ENCODE measurements around the gene EIF2B2. TPM values are rescaled to one million over a fixed set of nuclear protein-coding genes. Genes with fewer than 3 reads are reported as not detected.
A peak's percentile ranks its signal among the peaks of the same experiment; 100 is the strongest.

EIF2B2 gene
- total RNA-seq, 1 donor from 2014 or later = 34.8 TPM

GRCh38 chr14:75051556-75051899 lies 48.8 kb downstream of the EIF2B2 start:
- H3K27ac ChIP-seq = peak overlapping the region; percentile 93
- no peaks in the 10 kb centered on the region for H3K27me3 ChIP-seq
- intact Hi-C loops (cut with DNase I) = no loop called here
- peak overlapping the region; percentile 70 for H3K4me3 ChIP-seq
- DNase-seq (no peak), ATAC-seq (no peak)
- H3K36me3 ChIP-seq = no peaks in the 10 kb centered on the region
- no peaks in the 10 kb centered on the region for H3K9me3 ChIP-seq
- H3K4me1 ChIP-seq = peaks cover 13% of the 10 kb centered on the region
- no peak for TF ChIP-seq CTCF (IDR thresholded peaks at IDR 0.05)

GRCh38 chr14:75053396-75054291 lies 50.9 kb downstream of the EIF2B2 start:
- Histone ChIP-seq H3K27me3 (no peaks in the 10 kb centered on the region), H3K27ac (no peak overlapping the region), H3K4me1 (peaks cover 13% of the 10 kb centered on the region), H3K9me3 (no peaks in the 10 kb centered on the region), H3K36me3 (no peaks in the 10 kb centered on the region), H3K4me3 (no peak overlapping the region)
- ATAC-seq (no peak), DNase-seq (no peak)
- intact Hi-C loops (cut with DNase I) = no loop called here
- TF ChIP-seq CTCF (IDR thresholded peaks at IDR 0.05) = no peak

GRCh38 chr14:75054421-75054820 lies 51.7 kb downstream of the EIF2B2 start:
- Histone ChIP-seq H3K4me1 (peaks cover 12% of the 10 kb centered on the region), H3K27me3 (no peaks in the 10 kb centered on the region), H3K36me3 (no peaks in the 10 kb centered on the region), H3K4me3 (no peak overlapping the region), H3K27ac (no peak overlapping the region), H3K9me3 (no peaks in the 10 kb centered on the region)
- DNase-seq (no peak), ATAC-seq (no peak)
- intact Hi-C loops (cut with DNase I) = no loop called here
- TF ChIP-seq CTCF (IDR thresholded peaks at IDR 0.05) = no peak

- TF ChIP-seq CTCF (IDR thresholded peaks at IDR 0.05) = no peak
- intact Hi-C loops (cut with DNase I) = no loop called here
- ATAC-seq (no peak), DNase-seq (no peak)
- Histone ChIP-seq H3K9me3 (no peaks in the 10 kb centered on the region), H3K36me3 (no peaks in the 10 kb centered on the region), H3K27me3 (no peaks in the 10 kb centered on the region), H3K27ac (no peak overlapping the region), H3K4me3 (no peak overlapping the region), H3K4me1 (peaks cover 15% of the 10 kb centered on the region)
These were observed 56.9 kb downstream of the EIF2B2 start for GRCh38 chr14:75059642-75060041.

GRCh38 chr14:75060420-75060819 lies 57.7 kb downstream of the EIF2B2 start:
- ATAC-seq = no peak
- H3K4me1 ChIP-seq = peaks cover 16% of the 10 kb centered on the region
- DNase-seq = no peak
- no peak for TF ChIP-seq CTCF (IDR thresholded peaks at IDR 0.05)
- intact Hi-C loops (cut with DNase I) = no loop called here
- H3K36me3 ChIP-seq = no peaks in the 10 kb centered on the region
- no peaks in the 10 kb centered on the region for H3K27me3 ChIP-seq
- no peaks in the 10 kb centered on the region for H3K9me3 ChIP-seq
- no peak overlapping the region for H3K27ac ChIP-seq
- H3K4me3 ChIP-seq = no peak overlapping the region

Other genes starting within 250 kb of the EIF2B2 start
- gene YLPM1, start 239.6 kb upstream of the EIF2B2 start, total RNA-seq = 53.0 TPM
- gene PROX2, start 126.8 kb upstream of the EIF2B2 start, total RNA-seq = not detected
- 90.1 TPM for gene DLST, start 121.0 kb upstream of the EIF2B2 start, total RNA-seq
- 5.1 TPM for gene RPS6KL1, start 79.7 kb upstream of the EIF2B2 start, total RNA-seq
- gene PGF, start 47.3 kb upstream of the EIF2B2 start, total RNA-seq = 4.7 TPM
- gene MLH3, start 48.5 kb downstream of the EIF2B2 start, total RNA-seq = 33.4 TPM
- gene ACYP1, start 61.1 kb downstream of the EIF2B2 start, total RNA-seq = 15.3 TPM
- gene ZC2HC1C, start 66.7 kb downstream of the EIF2B2 start, total RNA-seq = 4.5 TPM
- gene NEK9, start 124.1 kb downstream of the EIF2B2 start, total RNA-seq = 78.1 TPM
- 303 TPM for gene TMED10, start 173.7 kb downstream of the EIF2B2 start, total RNA-seq